ENCODE results near the gene KRT77.
A peak's percentile ranks its signal among the peaks of the same experiment; 100 is the strongest.

Gene KRT77

DNA sequence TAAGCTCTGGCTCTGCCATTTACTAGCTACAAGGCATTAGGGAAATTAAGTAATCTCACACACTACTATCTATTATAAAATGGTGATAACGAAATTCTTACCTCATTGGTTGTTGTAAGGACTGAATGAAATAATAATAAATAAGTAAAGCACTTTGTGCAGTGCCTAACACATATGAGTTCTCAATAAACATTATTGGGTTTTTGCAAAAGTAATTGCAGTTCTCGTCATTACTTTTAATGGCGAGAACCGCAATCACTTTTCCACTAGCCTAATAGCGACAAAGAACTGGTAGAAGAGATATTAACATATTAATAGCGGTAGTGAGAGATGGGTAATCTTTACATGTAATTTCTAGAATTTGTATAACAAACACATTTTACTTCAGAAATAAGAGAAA lies 9.2 kb downstream of the KRT77 start:
- Histone ChIP-seq H3K4me3 (ENCODE audit: low read length in 2 of 2) (no peak overlapping the region), H3K4me1 (ENCODE audit: control insufficient read depth, insufficient read depth, low read length) (peaks cover 13% of the 10 kb centered on the region), H3K27ac (ENCODE audit: low read length) (no peak overlapping the region), H3K27me3 (ENCODE audit: control insufficient read depth in 1 of 2, insufficient read depth in 2 of 2, low read length in 2 of 2) (peaks cover 2 to 38% of the 10 kb centered on the region in 2 donors), H3K36me3 (ENCODE audit: control insufficient read depth in 2 of 2, insufficient read depth in 2 of 2, low read length in 2 of 2) (no peaks in the 10 kb centered on the region), H3K9ac (ENCODE audit: low read length in 2 of 2) (no peak overlapping the region), H3K9me3 (ENCODE audit: control insufficient read depth in 2 of 2, low read length in 2 of 2) (no peaks in the 10 kb centered on the region)

DNA sequence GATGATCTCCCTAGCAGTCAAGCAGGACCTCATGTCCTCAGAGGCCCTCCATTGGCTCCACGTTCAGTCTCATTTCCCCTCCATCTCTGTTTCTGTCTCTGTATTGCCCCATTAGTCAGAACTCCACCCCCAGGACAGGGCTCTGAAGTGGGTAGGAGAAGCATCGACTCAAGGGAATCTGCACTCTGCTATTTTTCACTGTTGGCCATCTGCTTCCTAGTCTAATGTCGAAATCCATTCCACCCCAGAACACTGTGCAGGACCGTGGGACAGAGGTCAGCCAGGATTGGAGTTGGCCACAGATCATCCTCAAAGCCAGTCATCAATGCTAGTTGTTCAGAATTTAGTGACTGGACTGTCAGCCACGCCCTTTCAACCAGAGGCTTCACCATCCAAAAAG lies 10.1 kb downstream of the KRT77 start:
- H3K4me3 ChIP-seq (ENCODE audit: low read length in 2 of 2), result no peak overlapping the region
- H3K9me3 ChIP-seq (ENCODE audit: control insufficient read depth in 2 of 2, low read length in 2 of 2), result no peaks in the 10 kb centered on the region
- no peaks in the 10 kb centered on the region for H3K36me3 ChIP-seq (ENCODE audit: control insufficient read depth in 2 of 2, insufficient read depth in 2 of 2, low read length in 2 of 2)
- H3K27me3 ChIP-seq (ENCODE audit: control insufficient read depth in 1 of 2, insufficient read depth in 2 of 2, low read length in 2 of 2), result peaks cover 4 to 40% of the 10 kb centered on the region in 2 donors
- H3K4me1 ChIP-seq (ENCODE audit: control insufficient read depth, insufficient read depth, low read length), result peaks cover 13% of the 10 kb centered on the region
- no peak overlapping the region for H3K27ac ChIP-seq (ENCODE audit: low read length)
- H3K9ac ChIP-seq (ENCODE audit: low read length in 2 of 2), result no peak overlapping the region

GRCh38 chr12:52692254-52692653 lies 11.1 kb downstream of the KRT77 start:
- Histone ChIP-seq H3K9ac (ENCODE audit: low read length in 2 of 2) (no peak overlapping the region), H3K9me3 (ENCODE audit: control insufficient read depth in 2 of 2, low read length in 2 of 2) (no peaks in the 10 kb centered on the region), H3K4me3 (ENCODE audit: low read length in 2 of 2) (no peak overlapping the region), H3K27me3 (ENCODE audit: control insufficient read depth in 1 of 2, insufficient read depth in 2 of 2, low read length in 2 of 2) (peaks cover 6 to 47% of the 10 kb centered on the region in 2 donors), H3K4me1 (ENCODE audit: control insufficient read depth, insufficient read depth, low read length) (peaks cover 13% of the 10 kb centered on the region), H3K36me3 (ENCODE audit: control insufficient read depth in 2 of 2, insufficient read depth in 2 of 2, low read length in 2 of 2) (no peaks in the 10 kb centered on the region), H3K27ac (ENCODE audit: low read length) (no peak overlapping the region)

GRCh38 chr12:52691841-52692150 lies 11.5 kb downstream of the KRT77 start:
- Histone ChIP-seq H3K27ac (ENCODE audit: low read length) (no peak overlapping the region), H3K9me3 (ENCODE audit: control insufficient read depth in 2 of 2, low read length in 2 of 2) (no peaks in the 10 kb centered on the region), H3K4me3 (ENCODE audit: low read length in 2 of 2) (no peak overlapping the region), H3K9ac (ENCODE audit: low read length in 2 of 2) (no peak overlapping the region), H3K36me3 (ENCODE audit: control insufficient read depth in 2 of 2, insufficient read depth in 2 of 2, low read length in 2 of 2) (no peaks in the 10 kb centered on the region), H3K4me1 (ENCODE audit: control insufficient read depth, insufficient read depth, low read length) (peaks cover 13% of the 10 kb centered on the region), H3K27me3 (ENCODE audit: control insufficient read depth in 1 of 2, insufficient read depth in 2 of 2, low read length in 2 of 2) (peaks cover 6 to 46% of the 10 kb centered on the region in 2 donors)

GRCh38 chr12:52691076-52691840 lies 12.1 kb downstream of the KRT77 start:
- peaks cover 13% of the 10 kb centered on the region for H3K4me1 ChIP-seq (ENCODE audit: control insufficient read depth, insufficient read depth, low read length)
- no peak overlapping the region for H3K27ac ChIP-seq (ENCODE audit: low read length)
- peak overlapping the region in 1 of 2 donors; percentile 42 for H3K9ac ChIP-seq (ENCODE audit: low read length in 2 of 2)
- H3K27me3 ChIP-seq (ENCODE audit: control insufficient read depth in 1 of 2, insufficient read depth in 2 of 2, low read length in 2 of 2), result peaks cover 6 to 50% of the 10 kb centered on the region in 2 donors
- peak overlapping the region; percentile 57 to 69 for H3K4me3 ChIP-seq (ENCODE audit: low read length in 2 of 2)
- no peaks in the 10 kb centered on the region for H3K9me3 ChIP-seq (ENCODE audit: control insufficient read depth in 2 of 2, low read length in 2 of 2)
- no peaks in the 10 kb centered on the region for H3K36me3 ChIP-seq (ENCODE audit: control insufficient read depth in 2 of 2, insufficient read depth in 2 of 2, low read length in 2 of 2)

DNA sequence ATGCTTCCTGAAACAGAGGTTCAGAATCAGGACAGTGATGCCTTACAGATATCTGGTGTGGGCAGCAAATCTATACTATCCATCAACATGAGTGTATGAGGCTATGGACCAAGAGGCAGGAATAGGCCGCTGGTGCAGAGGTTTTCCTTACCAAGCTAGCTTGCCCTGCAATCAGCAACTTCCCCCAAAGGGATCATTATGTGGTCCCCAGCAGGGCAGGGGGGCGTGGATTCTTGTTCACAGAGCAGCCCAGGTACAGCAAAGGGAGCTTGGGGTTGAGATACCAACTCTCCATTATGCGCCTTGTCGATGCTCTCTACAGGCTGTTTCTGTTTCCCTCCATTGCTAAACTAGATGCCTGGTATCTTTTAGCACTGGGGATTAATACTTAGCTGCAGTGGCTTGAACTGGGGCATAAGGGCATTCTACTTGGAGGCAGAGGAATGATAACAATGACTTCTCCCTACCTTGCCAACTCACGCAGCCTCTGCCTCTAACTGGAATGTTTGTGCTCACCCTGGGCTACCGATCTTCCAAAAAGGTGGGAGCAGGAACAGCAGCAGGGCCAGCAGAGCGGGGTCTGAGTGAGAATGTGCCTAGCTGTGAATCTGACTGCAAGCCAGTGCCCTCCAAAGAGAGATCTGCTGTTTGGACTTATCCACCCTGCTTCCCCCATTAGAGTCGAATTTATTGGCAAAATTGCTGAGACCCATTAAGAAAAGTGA lies 12.8 kb downstream of the KRT77 start:
- no peak overlapping the region for H3K27ac ChIP-seq (ENCODE audit: low read length)
- peaks cover 13% of the 10 kb centered on the region for H3K4me1 ChIP-seq (ENCODE audit: control insufficient read depth, insufficient read depth, low read length)
- no peaks in the 10 kb centered on the region for H3K9me3 ChIP-seq (ENCODE audit: control insufficient read depth in 2 of 2, low read length in 2 of 2)
- H3K27me3 ChIP-seq (ENCODE audit: control insufficient read depth in 1 of 2, insufficient read depth in 2 of 2, low read length in 2 of 2), result peaks cover 6 to 52% of the 10 kb centered on the region in 2 donors
- H3K4me3 ChIP-seq (ENCODE audit: low read length in 2 of 2), result peak overlapping the region; percentile 57 to 69
- peak overlapping the region in 1 of 2 donors; percentile 42 for H3K9ac ChIP-seq (ENCODE audit: low read length in 2 of 2)
- H3K36me3 ChIP-seq (ENCODE audit: control insufficient read depth in 2 of 2, insufficient read depth in 2 of 2, low read length in 2 of 2), result no peaks in the 10 kb centered on the region

DNA sequence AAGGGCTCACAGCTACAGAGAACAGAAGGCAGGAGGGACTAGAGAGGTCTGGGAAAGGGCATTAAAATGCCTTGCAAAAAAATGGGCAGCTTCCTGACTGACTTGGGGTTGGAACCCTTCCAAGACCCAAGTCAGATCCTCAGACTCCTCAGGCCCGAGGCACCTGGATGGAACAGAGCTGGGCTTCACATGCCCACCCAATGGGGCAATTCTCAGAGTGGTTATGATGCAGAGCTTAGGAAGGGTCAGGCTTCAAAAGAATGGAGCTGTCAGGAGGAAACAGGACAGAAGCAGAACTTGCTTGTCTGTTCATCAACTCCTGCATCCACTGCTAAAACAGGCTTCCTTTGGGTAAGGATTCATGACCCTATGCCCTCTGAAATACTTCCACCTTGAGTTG lies 13.4 kb downstream of the KRT77 start:
- Histone ChIP-seq H3K27me3 (ENCODE audit: control insufficient read depth in 1 of 2, insufficient read depth in 2 of 2, low read length in 2 of 2) (peaks cover 4 to 53% of the 10 kb centered on the region in 2 donors), H3K36me3 (ENCODE audit: control insufficient read depth in 2 of 2, insufficient read depth in 2 of 2, low read length in 2 of 2) (no peaks in the 10 kb centered on the region), H3K27ac (ENCODE audit: low read length) (no peak overlapping the region), H3K4me1 (ENCODE audit: control insufficient read depth, insufficient read depth, low read length) (peaks cover 13% of the 10 kb centered on the region), H3K9me3 (ENCODE audit: control insufficient read depth in 2 of 2, low read length in 2 of 2) (no peaks in the 10 kb centered on the region), H3K4me3 (ENCODE audit: low read length in 2 of 2) (no peak overlapping the region), H3K9ac (ENCODE audit: low read length in 2 of 2) (no peak overlapping the region)

- Histone ChIP-seq H3K4me3 (ENCODE audit: low read length in 2 of 2) (no peak overlapping the region), H3K27me3 (ENCODE audit: control insufficient read depth in 1 of 2, insufficient read depth in 2 of 2, low read length in 2 of 2) (peaks cover 4 to 53% of the 10 kb centered on the region in 2 donors), H3K9ac (ENCODE audit: low read length in 2 of 2) (no peak overlapping the region), H3K27ac (ENCODE audit: low read length) (no peak overlapping the region), H3K4me1 (ENCODE audit: control insufficient read depth, insufficient read depth, low read length) (peaks cover 13% of the 10 kb centered on the region), H3K9me3 (ENCODE audit: control insufficient read depth in 2 of 2, low read length in 2 of 2) (no peaks in the 10 kb centered on the region), H3K36me3 (ENCODE audit: control insufficient read depth in 2 of 2, insufficient read depth in 2 of 2, low read length in 2 of 2) (no peaks in the 10 kb centered on the region)
Measured at GRCh38 chr12:52689239-52689638, 14.1 kb downstream of the KRT77 start.

- peaks cover 13% of the 10 kb centered on the region for H3K4me1 ChIP-seq (ENCODE audit: control insufficient read depth, insufficient read depth, low read length)
- H3K9ac ChIP-seq (ENCODE audit: low read length in 2 of 2), result no peak overlapping the region
- no peaks in the 10 kb centered on the region for H3K9me3 ChIP-seq (ENCODE audit: control insufficient read depth in 2 of 2, low read length in 2 of 2)
- peaks cover 4 to 53% of the 10 kb centered on the region in 2 donors for H3K27me3 ChIP-seq (ENCODE audit: control insufficient read depth in 1 of 2, insufficient read depth in 2 of 2, low read length in 2 of 2)
- no peaks in the 10 kb centered on the region for H3K36me3 ChIP-seq (ENCODE audit: control insufficient read depth in 2 of 2, insufficient read depth in 2 of 2, low read length in 2 of 2)
- H3K27ac ChIP-seq (ENCODE audit: low read length), result no peak overlapping the region
- H3K4me3 ChIP-seq (ENCODE audit: low read length in 2 of 2), result no peak overlapping the region
Measured at GRCh38 chr12:52688481-52688880, 14.8 kb downstream of the KRT77 start.

- Histone ChIP-seq H3K9me3 (ENCODE audit: control insufficient read depth in 2 of 2, low read length in 2 of 2) (no peaks in the 10 kb centered on the region), H3K36me3 (ENCODE audit: control insufficient read depth in 2 of 2, insufficient read depth in 2 of 2, low read length in 2 of 2) (no peaks in the 10 kb centered on the region), H3K27ac (ENCODE audit: low read length) (no peak overlapping the region), H3K4me3 (ENCODE audit: low read length in 2 of 2) (no peak overlapping the region), H3K4me1 (ENCODE audit: control insufficient read depth, insufficient read depth, low read length) (peaks cover 13% of the 10 kb centered on the region), H3K27me3 (ENCODE audit: control insufficient read depth in 1 of 2, insufficient read depth in 2 of 2, low read length in 2 of 2) (peaks cover 4 to 46% of the 10 kb centered on the region in 2 donors), H3K9ac (ENCODE audit: low read length in 2 of 2) (no peak overlapping the region)
Measured at GRCh38 chr12:52687497-52688385, 15.6 kb downstream of the KRT77 start.

All from stomach smooth muscle (tissue), 2 donors.